Measurements from ENCODE around the gene CTNNA2. TPM values are rescaled to one million over a fixed set of nuclear protein-coding genes. Genes with fewer than 3 reads are reported as not detected.
A peak's percentile ranks its signal among the peaks of the same experiment; 100 is the strongest.

The CTNNA2 gene
- total RNA-seq, 1 donor from 2014 or later = not detected

DNA sequence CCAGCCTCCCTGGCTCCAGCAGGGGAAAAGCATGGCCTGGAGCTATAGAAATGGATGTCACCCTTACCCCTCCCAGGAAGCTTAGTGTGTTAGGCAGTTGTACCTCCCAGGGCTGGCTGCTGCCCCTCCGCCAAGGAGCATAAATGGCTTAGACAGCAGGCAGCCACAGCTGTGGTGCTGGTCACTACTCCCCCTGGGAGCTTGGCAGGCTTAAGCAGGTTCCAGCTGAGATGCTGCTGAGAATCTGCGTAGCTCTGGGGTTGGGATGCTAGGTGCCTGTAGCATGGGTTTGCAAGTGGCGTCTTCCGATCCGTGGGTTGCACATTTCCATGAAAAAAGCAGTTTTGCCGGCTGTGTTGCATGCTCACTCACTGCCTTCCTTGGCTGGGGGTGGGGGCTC is 369.7 kb downstream of the CTNNA2 start:
- no peak for DNase-seq (ENCODE audit: missing footprints)
- no peak for ATAC-seq
- intact Hi-C loops (cut with DNase I) = no loop called here

DNA sequence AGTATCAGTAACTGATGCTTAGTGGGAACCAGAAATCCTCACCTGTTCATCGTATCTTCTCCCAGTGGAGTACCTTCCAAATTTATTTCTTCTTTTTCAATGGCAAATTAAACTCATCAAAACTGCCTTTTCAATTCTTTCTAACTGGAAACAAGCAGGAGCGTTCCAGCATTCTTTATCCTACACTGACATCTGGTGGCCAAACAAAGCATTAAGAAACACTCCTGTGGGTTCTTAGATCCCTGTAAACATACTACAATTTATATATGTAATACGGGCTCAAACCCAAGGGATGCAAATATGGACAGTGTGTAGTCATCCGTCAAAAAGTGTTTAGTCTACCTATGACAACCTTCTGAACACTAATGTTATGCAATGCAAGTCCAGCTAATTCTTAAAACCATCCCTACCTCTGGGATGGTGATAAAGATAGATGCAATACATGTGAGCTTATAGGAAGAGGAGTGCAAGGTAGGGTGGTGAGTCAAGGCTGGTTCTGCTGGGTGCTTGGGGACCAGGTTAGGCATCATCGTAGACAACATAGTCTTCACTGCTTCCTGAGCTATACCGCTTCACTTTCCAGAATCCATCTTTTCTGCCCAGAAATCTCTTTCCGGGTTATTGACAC is 375.0 kb downstream of the CTNNA2 start:
- intact Hi-C loops (cut with DNase I) = no loop called here
- ATAC-seq (no peak), DNase-seq (ENCODE audit: missing footprints) (no peak)

DNA sequence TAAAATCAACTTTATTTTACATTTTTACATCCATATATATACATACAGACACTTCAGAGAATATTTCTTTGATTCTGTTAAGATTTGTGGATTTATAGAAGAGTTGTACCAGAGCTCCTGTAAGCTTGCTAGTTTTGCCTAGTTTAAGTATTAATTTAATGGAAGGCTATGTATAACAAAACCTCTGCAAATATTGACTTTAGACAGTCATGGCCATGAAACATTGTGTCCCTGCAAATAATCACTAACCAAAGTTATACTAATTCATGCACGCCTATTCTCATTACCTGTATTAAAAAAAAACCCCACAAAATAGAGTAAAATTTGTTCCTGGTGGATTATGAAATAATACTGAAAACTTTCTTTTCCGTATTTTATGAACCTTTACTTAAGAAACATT is 379.3 kb downstream of the CTNNA2 start:
- intact Hi-C loops (cut with DNase I) = no loop called here
- no peak for DNase-seq (ENCODE audit: missing footprints)
- ATAC-seq = no peak

DNA sequence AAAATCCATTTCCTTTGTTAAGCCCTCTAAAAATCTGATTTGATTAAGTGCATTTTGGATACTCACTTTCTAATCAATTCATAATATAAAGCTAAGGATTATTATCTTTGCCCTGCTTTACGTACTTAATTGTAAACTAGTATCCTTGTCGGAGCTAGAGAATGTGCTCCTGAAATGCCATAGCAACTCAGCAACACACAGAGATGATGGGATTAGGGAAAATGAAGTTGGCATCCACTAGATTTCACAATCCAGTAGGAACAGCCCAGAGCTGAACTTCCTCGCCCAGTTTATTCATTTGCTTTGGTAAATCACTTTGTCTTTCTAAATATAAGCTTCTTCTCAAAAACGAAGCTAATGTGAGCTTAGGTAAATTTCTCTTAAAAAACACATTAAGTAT is 386.3 kb downstream of the CTNNA2 start:
- ATAC-seq = no peak
- no peak for DNase-seq (ENCODE audit: missing footprints)
- intact Hi-C loops (cut with DNase I) = no loop called here

DNA sequence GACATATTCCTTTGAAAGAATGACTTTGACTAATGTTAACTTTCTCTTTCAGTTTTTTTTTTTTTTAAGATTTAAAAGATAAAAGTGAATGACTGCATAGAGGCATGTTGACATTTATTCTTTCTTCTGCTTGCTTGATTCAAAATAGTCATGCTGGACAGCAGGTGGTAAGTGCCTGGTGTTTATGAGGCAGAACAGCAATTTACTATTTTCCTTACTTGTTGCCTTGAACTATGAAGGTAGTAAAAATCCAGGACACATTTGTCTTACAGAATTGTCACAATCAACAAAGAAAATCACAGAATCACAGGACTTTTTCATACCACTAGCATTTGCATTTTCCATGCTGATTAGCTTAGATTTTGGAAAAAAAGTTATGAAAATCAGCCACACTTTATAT is 388.3 kb downstream of the CTNNA2 start:
- intact Hi-C loops (cut with DNase I) = no loop called here
- DNase-seq (ENCODE audit: missing footprints) = no peak
- ATAC-seq = no peak

DNA sequence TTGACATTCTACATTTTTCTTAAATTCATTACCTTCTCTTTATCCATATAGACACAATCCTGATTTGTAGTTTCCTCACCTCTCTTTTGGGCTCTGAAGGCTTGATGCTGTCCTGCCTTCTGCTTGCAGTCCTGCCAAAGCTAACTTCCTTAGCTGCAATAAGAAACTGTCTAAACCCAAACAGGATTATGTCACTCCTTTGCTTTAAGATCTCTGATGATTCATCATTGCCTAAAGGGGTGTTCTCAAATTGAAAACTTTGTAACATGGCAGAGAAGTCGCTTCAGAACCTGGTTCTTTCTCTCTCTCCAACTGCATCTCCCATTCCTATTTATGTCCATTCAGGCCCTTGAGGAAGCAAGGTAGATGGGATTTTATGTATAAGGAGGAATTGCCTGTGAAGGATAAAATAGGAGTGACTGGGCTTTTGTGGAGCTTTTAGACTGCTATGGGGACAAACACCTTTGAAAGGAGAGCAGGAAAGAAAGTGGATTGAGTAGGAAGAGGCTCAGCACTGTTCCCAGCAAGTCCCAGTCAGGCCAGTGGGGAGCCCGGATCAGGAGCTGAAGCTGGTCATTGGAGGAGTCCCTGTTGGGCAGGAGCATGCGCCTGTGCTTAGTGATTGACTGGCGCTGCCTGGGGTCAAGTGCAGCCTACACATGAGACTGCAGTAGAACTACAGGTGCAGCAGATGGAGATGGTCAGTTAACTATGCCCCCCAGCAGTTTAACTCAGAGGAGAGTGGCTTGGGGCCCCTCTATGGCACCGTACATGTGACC is 390.6 kb downstream of the CTNNA2 start:
- DNase-seq (ENCODE audit: missing footprints) (no peak), ATAC-seq (no peak)
- intact Hi-C loops (cut with DNase I) = no loop called here

DNA sequence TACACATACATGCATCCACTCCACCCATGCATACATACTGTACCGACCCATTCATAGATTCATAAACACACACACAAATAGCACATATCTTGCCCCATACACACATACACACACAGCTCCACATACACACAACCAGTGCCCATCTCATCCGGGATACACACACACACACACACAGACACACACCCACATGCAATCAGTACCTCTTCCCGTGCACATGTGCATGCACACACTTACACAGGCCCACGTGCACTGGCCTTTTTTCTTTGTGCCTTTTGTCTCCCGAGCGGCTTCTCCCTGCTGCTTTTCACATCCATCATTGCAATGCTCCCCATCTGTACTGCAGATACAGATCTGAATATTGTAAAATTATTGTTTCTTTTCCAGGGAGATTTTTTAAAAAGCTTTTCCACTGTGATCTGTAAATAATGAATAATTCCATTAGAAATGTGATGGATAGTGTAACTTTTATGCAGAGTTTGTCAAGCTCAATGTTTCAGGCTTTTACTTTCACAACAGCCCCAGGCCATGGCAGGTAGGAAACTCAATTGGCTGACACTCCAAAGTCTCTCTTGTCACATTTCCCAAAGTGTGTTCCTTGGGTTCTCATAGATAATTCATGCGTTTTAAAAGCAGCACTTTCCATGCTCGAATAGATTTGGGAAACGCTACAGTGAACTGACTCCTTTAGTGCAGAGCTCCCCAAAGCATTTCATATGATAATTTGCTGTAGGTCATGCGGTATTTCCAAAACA is 393.5 kb downstream of the CTNNA2 start:
- DNase-seq (ENCODE audit: missing footprints) = no peak
- ATAC-seq = no peak
- intact Hi-C loops (cut with DNase I) = no loop called here

DNA sequence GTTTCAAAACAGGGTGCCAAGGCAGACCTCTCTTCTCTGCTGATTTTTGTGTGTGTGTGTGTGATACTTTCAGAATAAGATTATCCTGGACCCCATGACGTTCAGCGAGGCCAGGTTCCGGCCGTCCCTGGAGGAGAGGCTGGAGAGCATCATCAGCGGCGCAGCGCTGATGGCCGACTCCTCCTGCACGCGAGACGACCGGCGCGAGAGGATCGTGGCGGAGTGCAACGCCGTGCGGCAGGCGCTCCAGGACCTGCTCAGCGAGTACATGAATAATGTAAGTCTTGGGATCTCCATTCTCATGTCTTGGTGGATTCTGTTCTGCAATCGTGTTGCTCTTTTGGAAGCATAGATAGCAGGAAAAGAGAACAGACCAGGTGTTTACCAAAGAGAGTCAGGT is 396.7 kb downstream of the CTNNA2 start:
- intact Hi-C loops (cut with DNase I) = no loop called here
- ATAC-seq = no peak
- no peak for DNase-seq (ENCODE audit: missing footprints)

DNA sequence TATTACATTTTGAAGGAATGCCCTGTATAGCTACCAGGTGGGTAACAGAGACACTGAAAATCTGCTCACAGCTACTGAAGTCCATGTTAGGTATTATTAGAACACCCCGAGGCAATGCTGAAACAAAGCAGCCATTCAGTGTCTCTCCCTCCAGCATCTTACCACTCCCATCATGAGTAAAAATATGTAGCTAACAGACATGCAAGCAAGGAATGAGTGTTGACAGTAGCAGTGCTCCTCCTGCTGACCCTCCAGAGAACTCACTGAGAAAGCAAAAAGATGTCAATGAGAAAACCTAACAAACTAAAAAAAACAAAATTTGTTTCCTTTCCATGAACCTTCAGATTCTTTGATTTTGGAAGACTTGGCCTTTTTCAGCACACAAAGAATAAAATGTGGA is 397.8 kb downstream of the CTNNA2 start:
- ATAC-seq (no peak), DNase-seq (ENCODE audit: missing footprints) (no peak)
- intact Hi-C loops (cut with DNase I) = no loop called here

DNA sequence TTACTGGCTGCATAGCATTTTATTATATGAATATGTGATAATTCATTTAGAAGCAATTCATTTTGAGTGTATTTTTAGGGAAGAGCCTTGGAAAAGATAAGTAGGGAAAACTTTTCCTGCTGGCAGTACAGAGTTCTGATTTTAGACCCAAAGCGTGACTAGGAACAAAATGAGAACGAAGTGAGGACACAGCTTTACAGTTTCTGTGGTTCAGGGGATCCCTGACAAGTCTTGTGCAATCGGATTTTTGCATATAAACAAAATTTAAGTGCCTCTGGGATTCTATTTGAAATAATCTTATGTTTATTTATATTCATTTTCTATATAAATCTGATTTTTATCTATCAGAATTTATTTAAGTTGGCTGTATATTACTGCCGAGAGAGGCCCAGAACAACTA is 402.6 kb downstream of the CTNNA2 start:
- DNase-seq (ENCODE audit: missing footprints) = no peak
- no peak for ATAC-seq
- intact Hi-C loops (cut with DNase I) = no loop called here

DNA sequence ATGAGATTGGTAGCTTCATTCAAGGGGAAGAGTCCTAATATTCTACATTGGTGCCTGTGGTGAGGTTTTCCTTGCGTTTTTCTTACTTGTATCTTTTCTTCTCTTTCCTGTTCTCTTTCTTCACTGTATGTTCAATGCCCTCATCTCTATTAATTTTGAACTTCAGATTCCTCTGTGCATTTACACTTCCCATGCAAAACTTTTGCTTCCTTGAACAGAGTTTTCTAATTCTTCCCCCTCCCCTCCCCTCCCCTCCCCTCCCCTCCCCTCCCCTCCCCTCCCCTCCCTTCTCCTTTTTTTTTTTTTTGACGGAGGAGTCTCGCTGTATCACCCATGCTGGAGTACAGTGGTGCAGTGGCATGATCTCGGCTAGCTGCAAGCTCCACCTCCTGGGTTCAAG is 403.4 kb downstream of the CTNNA2 start:
- intact Hi-C loops (cut with DNase I) = no loop called here
- no peak for DNase-seq (ENCODE audit: missing footprints)
- no peak for ATAC-seq

DNA sequence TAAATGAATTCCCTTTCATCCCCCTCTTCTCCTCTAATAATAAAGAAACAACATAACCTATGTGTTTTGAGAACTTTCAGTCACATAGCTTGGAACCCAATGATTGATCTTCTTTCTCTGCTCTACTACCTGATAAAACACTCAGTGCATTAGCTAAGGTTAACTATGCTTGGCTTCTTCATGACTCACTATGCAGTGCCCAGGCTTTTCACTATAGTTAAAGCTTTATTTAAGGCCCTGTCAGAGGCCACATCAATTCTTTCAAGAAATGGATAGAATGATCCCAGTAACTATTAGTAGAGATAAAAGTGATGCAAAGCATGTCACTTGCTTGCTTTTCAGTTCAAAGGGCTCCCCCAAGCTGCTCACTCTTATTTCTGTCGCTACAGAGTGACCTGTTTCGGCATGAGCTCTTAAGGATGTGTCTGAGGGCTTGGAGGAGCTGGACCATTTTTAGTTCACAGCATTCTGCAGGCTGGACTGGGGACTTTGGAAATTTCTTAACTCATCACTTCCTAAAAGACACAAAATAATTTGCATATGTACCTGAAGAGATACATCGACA is 407.7 kb downstream of the CTNNA2 start:
- DNase-seq (ENCODE audit: missing footprints) (no peak), ATAC-seq (no peak)
- intact Hi-C loops (cut with DNase I) = no loop called here

DNA sequence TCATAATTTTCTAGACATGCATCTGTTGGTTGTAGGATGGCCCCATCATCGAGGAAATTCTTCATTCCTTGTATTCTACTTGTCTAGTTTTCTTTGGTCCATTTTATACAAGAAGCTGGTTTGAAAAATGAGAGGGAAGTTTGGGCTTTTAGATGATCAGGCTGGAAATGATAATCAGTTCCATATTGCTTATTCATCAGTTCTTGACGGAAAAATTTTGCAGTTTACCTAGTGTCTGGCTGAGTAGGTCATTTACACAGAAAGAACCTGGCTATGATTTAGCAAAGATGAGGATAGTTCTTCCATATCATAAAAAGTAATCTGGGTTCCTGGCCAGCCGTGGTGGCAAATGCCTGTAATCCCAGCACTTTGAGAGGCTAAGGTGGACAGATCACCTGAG is 416.8 kb downstream of the CTNNA2 start:
- no peak for ATAC-seq
- intact Hi-C loops (cut with DNase I) = no loop called here
- no peak for DNase-seq (ENCODE audit: missing footprints)

DNA sequence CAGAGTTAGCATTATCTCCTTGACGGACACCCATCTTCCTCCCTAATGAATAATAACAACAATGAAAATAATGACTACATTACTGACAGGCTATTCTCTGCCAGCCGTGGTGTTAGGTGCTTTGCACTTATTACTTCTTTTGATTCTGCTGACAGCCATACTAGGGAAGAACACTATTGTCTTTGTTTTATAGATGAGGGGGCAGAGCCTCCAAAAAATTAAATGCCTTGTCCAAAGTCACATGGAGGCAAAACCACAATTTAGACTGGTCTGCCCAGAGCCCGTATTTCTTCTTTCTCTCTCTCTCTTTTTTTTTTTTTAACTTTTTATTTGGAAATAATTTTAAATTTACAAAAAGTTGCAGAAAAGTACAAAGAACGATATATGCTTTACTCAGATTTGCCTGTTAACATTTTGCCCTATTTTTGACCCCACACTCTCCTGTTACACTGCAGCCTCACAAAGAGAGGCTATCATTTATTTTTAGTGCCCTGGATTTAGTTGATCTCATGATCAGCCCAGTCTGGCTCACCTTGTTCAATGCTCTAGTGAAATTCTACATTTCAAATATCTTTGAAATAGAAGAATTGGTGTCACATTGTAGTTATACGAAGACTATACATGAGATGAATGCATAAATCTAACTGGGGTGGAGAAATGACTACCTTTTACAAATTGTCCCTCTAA is 422.3 kb downstream of the CTNNA2 start:
- intact Hi-C loops (cut with DNase I) = loop anchor here (5.0 kb wide), 1 partner anchor 47 kb away; no protein-coding TSS in a partner anchor
- no peak for DNase-seq (ENCODE audit: missing footprints)
- ATAC-seq = no peak

DNA sequence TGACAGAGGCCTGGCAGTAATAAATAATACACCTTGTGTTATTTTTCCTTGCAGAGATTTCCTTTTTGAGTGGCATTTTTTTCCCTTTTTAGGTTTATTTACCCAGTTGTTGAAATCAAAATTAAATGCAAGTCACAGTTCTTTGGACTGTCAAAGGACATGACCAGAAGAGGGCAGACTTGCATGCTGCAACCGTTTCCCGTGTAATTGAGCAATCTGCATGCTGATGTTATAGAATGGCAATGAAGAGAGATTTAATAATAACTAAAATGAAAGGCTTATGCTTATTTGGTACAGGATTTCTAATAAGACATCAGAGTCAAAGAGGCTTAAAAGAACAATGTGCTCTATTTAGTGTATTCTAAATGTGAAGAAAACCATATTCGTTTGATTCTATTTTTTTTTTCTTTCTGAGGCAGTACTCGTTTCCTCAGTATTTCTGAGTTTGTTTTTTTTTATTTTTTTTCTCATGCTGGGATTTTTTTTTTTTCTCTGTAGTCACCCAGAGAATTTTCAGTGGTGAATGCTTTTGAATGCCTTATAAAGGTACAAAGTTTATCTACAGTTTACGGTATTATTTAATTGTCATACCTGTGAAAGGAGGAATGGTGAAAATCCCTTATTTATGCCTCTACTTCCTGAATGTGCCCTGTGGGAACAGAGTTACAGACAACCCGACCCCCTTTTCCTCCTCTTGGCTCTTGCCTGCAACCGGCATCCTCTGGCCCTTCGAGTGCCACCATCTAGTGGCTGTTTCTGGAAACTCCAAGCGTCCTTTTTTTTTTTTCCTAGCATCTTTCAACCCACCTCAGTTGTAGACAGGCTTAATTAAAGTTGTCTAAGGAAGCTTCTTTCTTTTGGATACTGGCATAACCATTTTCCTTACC is 423.2 kb downstream of the CTNNA2 start:
- ATAC-seq (peak; percentile 62), DNase-seq (ENCODE audit: missing footprints) (no peak)
- intact Hi-C loops (cut with DNase I) = loop anchor here (5.0 kb wide), 1 partner anchor 46 kb away; no protein-coding TSS in a partner anchor

DNA sequence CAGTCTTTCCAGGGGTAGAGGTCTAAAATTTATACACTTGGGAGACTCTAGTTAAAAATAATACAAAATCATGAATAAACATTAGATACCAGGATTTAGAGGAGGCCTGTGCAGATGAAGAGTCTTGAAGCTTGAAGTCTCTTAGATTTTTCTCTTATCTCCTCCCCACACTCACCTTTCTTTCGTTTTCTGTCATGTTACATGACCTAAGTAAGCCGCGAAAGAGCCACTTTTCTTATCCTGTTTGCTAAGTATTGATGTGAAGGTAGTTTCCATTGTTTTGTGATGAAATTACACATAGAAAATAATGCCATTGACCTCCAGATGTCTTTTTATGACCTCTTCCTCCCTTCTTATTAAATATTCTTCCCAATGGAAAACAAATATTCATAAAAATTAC is 423.9 kb downstream of the CTNNA2 start:
- ATAC-seq = no peak
- intact Hi-C loops (cut with DNase I) = loop anchor here (5.0 kb wide), 1 partner anchor 46 kb away; no protein-coding TSS in a partner anchor
- no peak for DNase-seq (ENCODE audit: missing footprints)

DNA sequence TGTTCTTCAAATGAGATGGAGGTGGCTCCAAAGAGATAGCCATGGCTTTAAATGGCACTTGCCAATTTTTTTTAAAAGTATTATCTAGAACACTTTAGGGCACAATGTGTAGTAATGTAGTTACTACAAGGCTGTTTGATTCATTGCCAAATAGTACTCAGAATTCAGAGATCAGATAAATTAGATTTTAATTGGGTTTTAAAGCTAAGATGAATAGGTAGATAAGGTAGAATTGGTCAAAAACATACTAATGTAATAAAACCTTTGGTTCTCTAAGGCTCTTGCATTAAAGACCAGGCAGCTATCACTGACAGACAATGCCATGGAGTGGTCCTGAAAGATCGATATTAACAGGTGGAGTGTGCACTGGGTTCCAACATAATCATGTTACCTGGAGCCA is 425.8 kb downstream of the CTNNA2 start:
- intact Hi-C loops (cut with DNase I) = loop anchor here (5.0 kb wide), 1 partner anchor 44 kb away; no protein-coding TSS in a partner anchor

DNA sequence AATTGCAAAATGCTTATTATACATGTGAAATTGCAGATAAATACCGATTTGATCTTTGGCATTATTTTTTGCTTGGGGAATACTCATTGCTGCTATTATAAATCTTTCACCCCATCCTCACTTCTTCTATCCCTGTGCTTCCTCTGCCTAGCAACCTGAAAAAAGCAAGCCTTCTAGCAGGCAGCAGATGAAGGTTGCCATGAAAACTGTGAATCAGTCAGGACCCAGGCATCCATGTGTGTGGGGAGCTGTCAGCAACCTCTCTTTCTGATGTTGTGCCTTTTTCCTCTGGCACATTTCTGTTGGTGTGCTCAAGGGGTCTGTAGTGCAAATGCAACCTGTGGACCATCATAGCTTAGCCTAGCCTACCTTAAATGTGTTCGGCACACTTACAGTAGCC is 427.5 kb downstream of the CTNNA2 start:
- DNase-seq (ENCODE audit: missing footprints) (no peak), ATAC-seq (no peak)
- intact Hi-C loops (cut with DNase I) = no loop called here

More for the DNA sequence above, 425.8 kb downstream of the CTNNA2 start:
- DNase-seq (ENCODE audit: missing footprints) (no peak), ATAC-seq (no peak)
